Measurements from ENCODE around the gene TRIM60.
"Not testable (repeated sequence)": the region's sequence is repeated elsewhere in the genome, so short reads cannot be mapped to it uniquely, and the experiment has no call there.

TRIM60 gene

GRCh38 chr4:165055601-165056000 lies 23.8 kb downstream of the TRIM60 start:
- no peak for DNase-seq

GRCh38 chr4:165058666-165059065 lies 26.9 kb downstream of the TRIM60 start:
- DNase-seq: no peak

GRCh38 chr4:165059386-165059785 lies 27.6 kb downstream of the TRIM60 start:
- DNase-seq: no peak

- no peak for DNase-seq
These were observed 29.1 kb downstream of the TRIM60 start for GRCh38 chr4:165060938-165061337.

- no peak for DNase-seq
These were observed 38.8 kb downstream of the TRIM60 start for GRCh38 chr4:165070560-165070959.

- DNase-seq: not testable (repeated sequence)
These were observed 41.5 kb downstream of the TRIM60 start for GRCh38 chr4:165073346-165073745.

GRCh38 chr4:165077034-165077578 lies 45.3 kb downstream of the TRIM60 start:
- no peak for DNase-seq

- no peak for DNase-seq
These were observed 47.7 kb downstream of the TRIM60 start for GRCh38 chr4:165079476-165079875.

- DNase-seq: not testable (repeated sequence)
These were observed 53.0 kb downstream of the TRIM60 start for GRCh38 chr4:165084787-165085186.

- no peak for DNase-seq
These were observed 54.1 kb downstream of the TRIM60 start for GRCh38 chr4:165085946-165086345.

- DNase-seq: no peak
These were observed 56.6 kb downstream of the TRIM60 start for GRCh38 chr4:165088366-165088765.

Measured in NCI-H1694 treated with DMSO at 0.1 percent for 48 hours (cell line).